RWPE1 (cell line): ENCODE measurements around the gene PIK3R1.

Source experiments
- CTCF ChIA-PET: fragments of 350-600 bp; sonication (Branson Sonifier 250); formaldehyde crosslinking; extraction: SDS; loops from one replicate; lab custom pipeline; 2021; lab: Yijun Ruan, JAX
- POLR2A ChIA-PET: fragments of 400-600 bp; formaldehyde crosslinking; extraction: SDS; loops from one replicate; lab custom pipeline; 2020; ENCODE audit warnings: antibody characterized with exemption; ENCODE audit not compliant: low non-redundant PET; lab: Yijun Ruan, JAX
- DNase-seq: peaks from one replicate; pipeline ENCODE4 v3.0.0; 2012; ENCODE audit warnings: low spot score
- H3K27ac ChIP-seq: fragments of 450-650 bp; 2 replicates; pipeline ENCODE4 v1.5.1; 2017
- CTCF ChIP-seq: fragments of 450-650 bp; conservative IDR thresholded peaks from 2 replicates; pipeline ENCODE4 v1.5.1; 2017; ENCODE audit warnings: low read depth, mild to moderate bottlenecking

The PIK3R1 gene

GRCh38 chr5:68261169-68261568 is 45.6 kb downstream of the PIK3R1 start:
- DNase-seq: no peak
- no peak overlapping the region for H3K27ac ChIP-seq
- CTCF ChIA-PET: no interaction called here
- POLR2A ChIA-PET: no interaction called here
- no peak for TF ChIP-seq CTCF

GRCh38 chr5:68261569-68262065 is 46.1 kb downstream of the PIK3R1 start:
- peak; percentile 33; the same call in 1 of the 2 replicates for TF ChIP-seq CTCF
- H3K27ac ChIP-seq: no peak overlapping the region
- ChIA-PET POLR2A (no interaction called here), CTCF (interaction anchor here (0.6 kb wide), 1 partner anchor 476 kb away, joined by 3 read pairs; no protein-coding TSS in a partner anchor)
- no peak for DNase-seq

DNA sequence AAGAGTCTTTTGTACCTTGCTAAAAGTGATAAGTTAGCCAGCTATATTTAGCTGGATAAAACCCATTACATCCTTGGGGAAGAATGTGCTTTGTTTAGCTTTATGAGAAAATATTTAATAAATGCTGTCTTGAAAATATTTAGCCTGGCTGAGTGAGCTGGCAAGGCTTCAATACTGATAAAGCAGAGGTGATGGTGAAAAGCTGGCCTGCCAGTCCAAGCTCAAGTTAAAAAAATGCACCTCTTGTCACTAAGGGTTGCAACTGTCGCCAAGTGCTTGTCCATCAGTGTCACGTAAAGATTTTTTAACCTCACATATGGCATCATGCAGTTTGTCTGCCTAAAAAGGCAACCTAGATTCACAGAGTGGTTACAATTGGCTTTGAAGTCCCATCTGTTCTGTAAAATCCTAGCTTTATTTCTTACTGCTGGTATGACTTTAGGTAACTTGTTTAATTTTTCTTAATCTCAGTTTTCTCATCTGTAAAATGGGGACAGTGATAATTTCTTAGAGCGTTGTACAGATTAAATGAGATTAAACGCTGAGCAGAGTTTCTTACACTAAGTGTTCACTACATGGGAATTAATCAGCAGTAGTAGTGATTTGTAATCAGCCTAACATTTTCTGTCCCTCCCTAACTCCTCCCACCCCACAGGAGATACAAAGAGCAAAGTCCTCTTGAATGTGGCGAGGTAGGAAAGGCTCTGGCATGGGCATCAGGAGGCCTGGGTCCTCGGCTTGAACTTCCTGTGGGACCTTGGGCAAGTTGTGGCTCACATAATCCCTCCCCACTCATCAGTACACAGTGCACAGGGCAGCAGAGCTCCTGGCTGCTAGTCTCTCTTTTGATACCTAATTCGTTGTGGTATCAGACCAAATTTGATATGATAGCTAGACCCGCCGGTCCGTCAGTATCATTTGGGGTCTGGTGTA is 48.7 kb downstream of the PIK3R1 start:
- no peak for DNase-seq
- ChIA-PET CTCF (interaction anchor here (0.6 to 1.3 kb wide), 2 partner anchors 12 to 530 kb away, joined by 4 read pairs; no protein-coding TSS in a partner anchor), POLR2A (no interaction called here)
- no peak for TF ChIP-seq CTCF
- H3K27ac ChIP-seq: peak overlapping the region; percentile 69

- no peak for DNase-seq
- POLR2A ChIA-PET: no interaction called here
- CTCF ChIA-PET: interaction anchor here (0.7 kb wide), 1 partner anchor 22 kb away, joined by 3 read pairs; no protein-coding TSS in a partner anchor
- no peak for TF ChIP-seq CTCF
- H3K27ac ChIP-seq: peak overlapping the region; percentile 69
These were observed 49.8 kb downstream of the PIK3R1 start for GRCh38 chr5:68265347-68265746.

DNA sequence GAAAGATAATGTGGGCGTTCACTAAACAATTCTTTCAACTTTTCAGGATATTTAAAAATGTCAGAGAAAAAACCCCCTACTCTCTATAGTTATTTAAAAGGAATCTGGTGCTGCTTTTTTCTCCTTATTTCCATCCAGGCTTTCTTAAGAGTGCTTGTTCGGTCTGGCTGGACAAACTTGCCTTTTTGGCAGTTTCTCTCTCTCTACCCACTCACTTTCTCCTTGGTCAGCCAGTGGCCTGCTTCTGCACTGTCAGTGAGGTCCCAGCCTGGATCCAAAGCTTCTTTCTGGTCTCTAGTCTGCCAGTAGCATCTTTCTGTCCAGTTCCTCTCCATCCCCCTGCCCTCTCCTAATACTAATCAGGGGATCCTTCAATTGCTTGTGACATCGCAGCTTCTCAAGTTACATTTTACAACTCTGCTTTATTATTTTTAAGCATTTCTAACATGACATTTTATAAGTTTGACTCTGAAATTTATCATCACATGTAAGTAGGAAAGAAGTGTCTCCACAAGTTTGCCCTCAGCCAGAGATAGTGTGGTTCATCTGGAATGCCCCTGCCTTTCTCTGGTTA is 50.4 kb downstream of the PIK3R1 start:
- peak overlapping the region; percentile 69 for H3K27ac ChIP-seq
- CTCF ChIA-PET: interaction anchor here (0.6 to 0.7 kb wide), 2 partner anchors 22 to 828 kb away, joined by 3 read pairs; partner anchors contain the start of gene SLC30A5
- no peak for DNase-seq
- no peak for TF ChIP-seq CTCF
- POLR2A ChIA-PET: no interaction called here

DNA sequence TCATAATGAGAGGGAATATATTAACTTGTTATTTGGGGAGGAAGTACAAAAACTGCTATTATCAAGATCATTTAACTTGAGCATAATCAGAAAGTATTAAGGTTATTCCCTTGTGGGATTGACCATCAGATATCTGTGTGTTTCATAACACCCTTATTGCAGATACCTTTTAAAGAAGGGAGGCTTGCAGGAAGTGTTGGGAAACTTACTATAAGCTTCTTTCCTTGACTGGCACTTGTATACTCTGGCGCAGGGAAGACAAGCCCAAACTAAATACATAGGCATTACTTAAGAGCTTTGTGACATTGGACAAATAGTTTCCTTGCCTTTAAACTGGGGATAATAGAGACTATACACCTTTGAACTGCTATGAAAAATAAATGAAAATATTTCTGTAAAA is 50.9 kb downstream of the PIK3R1 start:
- ChIA-PET POLR2A (no interaction called here), CTCF (interaction anchor here (0.6 kb wide), 1 partner anchor 827 kb away, joined by 3 read pairs; the partner anchor contains the start of gene SLC30A5)
- no peak for TF ChIP-seq CTCF
- H3K27ac ChIP-seq: no peak overlapping the region
- no peak for DNase-seq
